GM12878 (cell line): ENCODE data around the gene RASSF6. TPM values are rescaled to one million over a fixed set of nuclear protein-coding genes. Genes with fewer than 3 reads are reported as not detected.
A peak's percentile ranks its signal among the peaks of the same experiment; 100 is the strongest.

ENCODE experiments used
- BACH1 ChIP-seq: fragments of 450-650 bp; IDR thresholded peaks from 2 replicates; pipeline ENCODE4 v1.6.1; 2017; ENCODE audit warnings: mild to moderate bottlenecking, borderline replicate concordance
- FOXK2 ChIP-seq: fragments of 450-650 bp; IDR thresholded peaks from 2 replicates; pipeline ENCODE4 v1.6.1; 2017; ENCODE audit warnings: mild to moderate bottlenecking, moderate library complexity
- HCFC1 ChIP-seq: fragments of 150-350 bp; IDR thresholded peaks from 2 replicates; pipeline ENCODE4 v1.6.1; 2014; ENCODE audit warnings: low read length
- JUND ChIP-seq: IDR thresholded peaks from 2 replicates; pipeline ENCODE4 v1.6.1; 2012; ENCODE audit warnings: low read depth, mild to moderate bottlenecking, low read length, improper control_type of control experiment, moderate library complexity
- LARP7 ChIP-seq: fragments of 450-650 bp; IDR thresholded peaks from 2 replicates; pipeline ENCODE4 v1.6.1; 2017; ENCODE audit warnings: mild to moderate bottlenecking
- NFXL1 ChIP-seq: fragments of 450-650 bp; IDR thresholded peaks from 2 replicates; pipeline ENCODE4 v1.6.1; 2017; ENCODE audit warnings: antibody characterized with exemption, mild to moderate bottlenecking, borderline replicate concordance
- NFYA ChIP-seq: IDR thresholded peaks from 2 replicates; pipeline ENCODE4 v1.6.1; 2011; ENCODE audit warnings: low read depth, mild to moderate bottlenecking, low read length, improper control_type of control experiment, borderline replicate concordance
- NR2C1 ChIP-seq: fragments of 450-650 bp; IDR thresholded peaks from 2 replicates; pipeline ENCODE4 v1.6.1; 2017; ENCODE audit warnings: antibody characterized with exemption, mild to moderate bottlenecking, moderate library complexity
- POLR2AphosphoS5 ChIP-seq: IDR thresholded peaks from 2 replicates; pipeline ENCODE4 v1.6.1; 2011; ENCODE audit warnings: mild to moderate bottlenecking, low read length, inconsistent platforms
- POU2F2 ChIP-seq: IDR thresholded peaks from 3 replicates; pipeline ENCODE4 v1.6.1; 2011; ENCODE audit warnings: low read depth, mild to moderate bottlenecking, low read length, borderline replicate concordance
- SIX5 ChIP-seq: IDR thresholded peaks from 2 replicates; pipeline ENCODE4 v1.6.1; 2011; ENCODE audit warnings: mild to moderate bottlenecking, low read depth, low read length, moderate library complexity; ENCODE audit not compliant: severe bottlenecking
- SP1 ChIP-seq: IDR thresholded peaks from one replicate; pipeline ENCODE4 v1.6.1; 2011; ENCODE audit warnings: low read depth, low read length
- SRF ChIP-seq, 2 experiments: IDR thresholded peaks; 2 replicates each; pipeline ENCODE4 v1.6.1; 2011; ENCODE audit warnings: low read depth in 2 of 2, low read length in 2 of 2, mild to moderate bottlenecking in 1 of 2, moderate library complexity in 1 of 2
- TAF1 ChIP-seq: IDR thresholded peaks from 2 replicates; pipeline ENCODE4 v1.6.1; 2011; ENCODE audit warnings: mild to moderate bottlenecking, low read depth, low read length, borderline replicate concordance
- TCF7 ChIP-seq: IDR thresholded peaks from 2 replicates; pipeline ENCODE4 v1.6.1; 2014; ENCODE audit warnings: antibody characterized with exemption, borderline replicate concordance
- ZNF622 ChIP-seq: fragments of 450-650 bp; IDR thresholded peaks from 2 replicates; pipeline ENCODE4 v1.6.1; 2017; ENCODE audit warnings: mild to moderate bottlenecking, inconsistent platforms
- polyA plus RNA-seq, 11 experiments: library from polyadenylated mRNA; depleted of rRNA in 4 of 11; unstranded in 6 of 11; stranded (reverse) in 5 of 11; fragments of >200 nt; fragmentation: Nextera tagmentation in 4 of 11; fragmentation: Illumina TruSeq in 1 of 11; extraction: Ambion mirVana in 4 of 11; extraction: Trizol in 1 of 11; gene quantifications; 1 replicate in 1 of 11; 2 replicates in 10 of 11; pipeline versions ENCODE4 v1.2.1 to v1.2.3, GENCODE V29; 2011 to 2016; ENCODE audit warnings: inconsistent platforms in 2 of 11, missing spikeins in 2 of 11, low read depth in 1 of 11
- total RNA-seq, 4 experiments: library from RNA; depleted of rRNA in 3 of 4; stranded (reverse); fragments of >200 nt in 3 of 4; fragmentation: Illumina TruSeq in 1 of 4; extraction: Trizol in 1 of 4; gene quantifications; 2 replicates each; pipeline versions ENCODE4 v1.2.1 to v1.2.3, GENCODE V29; 2013 to 2021
- TF ChIP-seq, protein P1 (sequence below): fragments of 450-650 bp; IDR thresholded peaks from 2 replicates; pipeline ENCODE4 v1.6.1; 2017; ENCODE audit warnings: mild to moderate bottlenecking
- TF ChIP-seq, protein P2 (sequence below): fragments of 450-650 bp; IDR thresholded peaks from 2 replicates; pipeline ENCODE4 v1.6.1; 2016; ENCODE audit warnings: mild to moderate bottlenecking
- TF ChIP-seq, protein P3 (sequence below): IDR thresholded peaks from 2 replicates; pipeline ENCODE4 v1.6.1; 2012; ENCODE audit warnings: improper control_type of control experiment, low read depth, low read length; ENCODE audit not compliant: insufficient replicate concordance

RASSF6 gene
- total and polyA plus RNA-seq, 10 of the 15 experiments (the other 5 are each of a cell fraction or from before 2014, with no cell fraction given) = 0.28 to 2.9 (median 0.54) TPM

DNA sequence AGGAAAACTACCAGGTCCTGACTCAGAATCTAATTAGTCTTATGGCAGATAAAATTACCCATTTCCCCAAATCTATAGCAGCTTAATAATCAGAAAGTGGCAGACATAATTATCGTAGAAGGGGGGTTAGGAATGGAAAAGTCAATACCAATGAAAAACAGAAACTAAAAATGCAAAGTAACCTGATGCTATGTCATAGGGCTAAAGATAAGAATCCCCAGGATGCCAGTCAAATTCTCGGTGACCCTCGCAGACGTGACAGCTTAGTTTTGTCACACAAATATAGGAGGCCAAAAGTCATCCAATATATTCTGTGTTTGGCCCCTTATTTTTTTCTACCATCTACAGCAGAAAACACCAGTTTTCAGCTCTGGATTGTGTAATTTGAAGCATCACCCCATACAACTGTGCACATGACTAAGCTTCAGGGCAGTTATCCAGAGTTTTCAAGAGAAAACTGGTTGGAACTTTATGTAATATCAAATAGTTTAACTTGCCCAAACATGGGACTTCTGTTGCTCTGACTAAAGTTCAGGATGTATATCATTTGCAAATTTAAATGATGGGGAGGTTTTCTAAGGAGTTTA is 30.9 kb downstream of the RASSF6 start (continued):
- TF ChIP-seq SRF (IDR thresholded peaks at IDR 0.05; ENCODE audit: low read depth in 2 of 2, low read length in 2 of 2) (no peak), FOXK2 (no peak), POLR2AphosphoS5 (peak; percentile 49; the same call in 1 of the 2 replicates), BACH1 (no peak), SIX5 (no peak), LARP7 (no peak), NFYA (no peak), JUND (no peak), TAF1 (no peak), POU2F2 (0 out of 3 replicates have a peak, but pooled peaks have one; percentile 43), NR2C1 (no peak), NFXL1 (no peak), TCF7 (no peak), ZNF622 (no peak), HCFC1 (no peak), SP1 (no peak)
- TF ChIP-seq, protein P1, sequence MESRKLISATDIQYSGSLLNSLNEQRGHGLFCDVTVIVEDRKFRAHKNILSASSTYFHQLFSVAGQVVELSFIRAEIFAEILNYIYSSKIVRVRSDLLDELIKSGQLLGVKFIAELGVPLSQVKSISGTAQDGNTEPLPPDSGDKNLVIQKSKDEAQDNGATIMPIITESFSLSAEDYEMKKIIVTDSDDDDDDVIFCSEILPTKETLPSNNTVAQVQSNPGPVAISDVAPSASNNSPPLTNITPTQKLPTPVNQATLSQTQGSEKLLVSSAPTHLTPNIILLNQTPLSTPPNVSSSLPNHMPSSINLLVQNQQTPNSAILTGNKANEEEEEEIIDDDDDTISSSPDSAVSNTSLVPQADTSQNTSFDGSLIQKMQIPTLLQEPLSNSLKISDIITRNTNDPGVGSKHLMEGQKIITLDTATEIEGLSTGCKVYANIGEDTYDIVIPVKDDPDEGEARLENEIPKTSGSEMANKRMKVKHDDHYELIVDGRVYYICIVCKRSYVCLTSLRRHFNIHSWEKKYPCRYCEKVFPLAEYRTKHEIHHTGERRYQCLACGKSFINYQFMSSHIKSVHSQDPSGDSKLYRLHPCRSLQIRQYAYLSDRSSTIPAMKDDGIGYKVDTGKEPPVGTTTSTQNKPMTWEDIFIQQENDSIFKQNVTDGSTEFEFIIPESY = no peak
- TF ChIP-seq, protein P2, sequence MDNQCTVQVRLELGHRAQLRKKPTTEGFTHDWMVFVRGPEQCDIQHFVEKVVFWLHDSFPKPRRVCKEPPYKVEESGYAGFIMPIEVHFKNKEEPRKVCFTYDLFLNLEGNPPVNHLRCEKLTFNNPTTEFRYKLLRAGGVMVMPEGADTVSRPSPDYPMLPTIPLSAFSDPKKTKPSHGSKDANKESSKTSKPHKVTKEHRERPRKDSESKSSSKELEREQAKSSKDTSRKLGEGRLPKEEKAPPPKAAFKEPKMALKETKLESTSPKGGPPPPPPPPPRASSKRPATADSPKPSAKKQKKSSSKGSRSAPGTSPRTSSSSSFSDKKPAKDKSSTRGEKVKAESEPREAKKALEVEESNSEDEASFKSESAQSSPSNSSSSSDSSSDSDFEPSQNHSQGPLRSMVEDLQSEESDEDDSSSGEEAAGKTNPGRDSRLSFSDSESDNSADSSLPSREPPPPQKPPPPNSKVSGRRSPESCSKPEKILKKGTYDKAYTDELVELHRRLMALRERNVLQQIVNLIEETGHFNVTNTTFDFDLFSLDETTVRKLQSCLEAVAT = 0 out of 2 replicates have a peak, but pooled peaks have one; percentile 21
- TF ChIP-seq, protein P3, sequence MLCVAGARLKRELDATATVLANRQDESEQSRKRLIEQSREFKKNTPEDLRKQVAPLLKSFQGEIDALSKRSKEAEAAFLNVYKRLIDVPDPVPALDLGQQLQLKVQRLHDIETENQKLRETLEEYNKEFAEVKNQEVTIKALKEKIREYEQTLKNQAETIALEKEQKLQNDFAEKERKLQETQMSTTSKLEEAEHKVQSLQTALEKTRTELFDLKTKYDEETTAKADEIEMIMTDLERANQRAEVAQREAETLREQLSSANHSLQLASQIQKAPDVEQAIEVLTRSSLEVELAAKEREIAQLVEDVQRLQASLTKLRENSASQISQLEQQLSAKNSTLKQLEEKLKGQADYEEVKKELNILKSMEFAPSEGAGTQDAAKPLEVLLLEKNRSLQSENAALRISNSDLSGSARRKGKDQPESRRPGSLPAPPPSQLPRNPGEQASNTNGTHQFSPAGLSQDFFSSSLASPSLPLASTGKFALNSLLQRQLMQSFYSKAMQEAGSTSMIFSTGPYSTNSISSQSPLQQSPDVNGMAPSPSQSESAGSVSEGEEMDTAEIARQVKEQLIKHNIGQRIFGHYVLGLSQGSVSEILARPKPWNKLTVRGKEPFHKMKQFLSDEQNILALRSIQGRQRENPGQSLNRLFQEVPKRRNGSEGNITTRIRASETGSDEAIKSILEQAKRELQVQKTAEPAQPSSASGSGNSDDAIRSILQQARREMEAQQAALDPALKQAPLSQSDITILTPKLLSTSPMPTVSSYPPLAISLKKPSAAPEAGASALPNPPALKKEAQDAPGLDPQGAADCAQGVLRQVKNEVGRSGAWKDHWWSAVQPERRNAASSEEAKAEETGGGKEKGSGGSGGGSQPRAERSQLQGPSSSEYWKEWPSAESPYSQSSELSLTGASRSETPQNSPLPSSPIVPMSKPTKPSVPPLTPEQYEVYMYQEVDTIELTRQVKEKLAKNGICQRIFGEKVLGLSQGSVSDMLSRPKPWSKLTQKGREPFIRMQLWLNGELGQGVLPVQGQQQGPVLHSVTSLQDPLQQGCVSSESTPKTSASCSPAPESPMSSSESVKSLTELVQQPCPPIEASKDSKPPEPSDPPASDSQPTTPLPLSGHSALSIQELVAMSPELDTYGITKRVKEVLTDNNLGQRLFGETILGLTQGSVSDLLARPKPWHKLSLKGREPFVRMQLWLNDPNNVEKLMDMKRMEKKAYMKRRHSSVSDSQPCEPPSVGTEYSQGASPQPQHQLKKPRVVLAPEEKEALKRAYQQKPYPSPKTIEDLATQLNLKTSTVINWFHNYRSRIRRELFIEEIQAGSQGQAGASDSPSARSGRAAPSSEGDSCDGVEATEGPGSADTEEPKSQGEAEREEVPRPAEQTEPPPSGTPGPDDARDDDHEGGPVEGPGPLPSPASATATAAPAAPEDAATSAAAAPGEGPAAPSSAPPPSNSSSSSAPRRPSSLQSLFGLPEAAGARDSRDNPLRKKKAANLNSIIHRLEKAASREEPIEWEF = peak; percentile 51
